ENCODE data around the gene TRMU.

TRMU gene

GRCh38 chr22:46350121-46350520, 14.6 kb downstream of the TRMU start:
- H3K36me3 ChIP-seq (replicated peaks): peaks cover 79% of the 10 kb centered on the region

GRCh38 chr22:46350646-46351045, 15.1 kb downstream of the TRMU start:
- TF ChIP-seq, protein P1, sequence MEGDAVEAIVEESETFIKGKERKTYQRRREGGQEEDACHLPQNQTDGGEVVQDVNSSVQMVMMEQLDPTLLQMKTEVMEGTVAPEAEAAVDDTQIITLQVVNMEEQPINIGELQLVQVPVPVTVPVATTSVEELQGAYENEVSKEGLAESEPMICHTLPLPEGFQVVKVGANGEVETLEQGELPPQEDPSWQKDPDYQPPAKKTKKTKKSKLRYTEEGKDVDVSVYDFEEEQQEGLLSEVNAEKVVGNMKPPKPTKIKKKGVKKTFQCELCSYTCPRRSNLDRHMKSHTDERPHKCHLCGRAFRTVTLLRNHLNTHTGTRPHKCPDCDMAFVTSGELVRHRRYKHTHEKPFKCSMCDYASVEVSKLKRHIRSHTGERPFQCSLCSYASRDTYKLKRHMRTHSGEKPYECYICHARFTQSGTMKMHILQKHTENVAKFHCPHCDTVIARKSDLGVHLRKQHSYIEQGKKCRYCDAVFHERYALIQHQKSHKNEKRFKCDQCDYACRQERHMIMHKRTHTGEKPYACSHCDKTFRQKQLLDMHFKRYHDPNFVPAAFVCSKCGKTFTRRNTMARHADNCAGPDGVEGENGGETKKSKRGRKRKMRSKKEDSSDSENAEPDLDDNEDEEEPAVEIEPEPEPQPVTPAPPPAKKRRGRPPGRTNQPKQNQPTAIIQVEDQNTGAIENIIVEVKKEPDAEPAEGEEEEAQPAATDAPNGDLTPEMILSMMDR (IDR thresholded peaks at IDR 0.05; ENCODE audit: low read depth, low read length, missing control alignments): no peak
- Histone ChIP-seq H3K36me3 (replicated peaks) (peaks cover 81% of the 10 kb centered on the region), H3K4me3 (ENCODE audit: low read depth, low read length) (no peak overlapping the region), H3K27ac (no peak overlapping the region), H3K27me3 (replicated peaks) (no peaks in the 10 kb centered on the region)
- no peak for DNase-seq
- in situ Hi-C loops (cut with HindIII; ENCODE audit: low pct_ligation_motif_present, low sequenced_read_pairs): no loop called here

More at GRCh38 chr22:46350121-46350520, 14.6 kb downstream of the TRMU start:
- Histone ChIP-seq H3K27me3 (replicated peaks) (no peaks in the 10 kb centered on the region), H3K27ac (no peak overlapping the region), H3K4me3 (ENCODE audit: low read depth, low read length) (no peak overlapping the region)
- TF ChIP-seq, protein P1 (IDR thresholded peaks at IDR 0.05; ENCODE audit: low read depth, low read length, missing control alignments): no peak
- no peak for DNase-seq
- in situ Hi-C loops (cut with HindIII; ENCODE audit: low pct_ligation_motif_present, low sequenced_read_pairs): no loop called here

GRCh38 chr22:46351131-46351735, 15.7 kb downstream of the TRMU start:
- DNase-seq: no peak
- H3K27me3 ChIP-seq (replicated peaks): no peaks in the 10 kb centered on the region
- in situ Hi-C loops (cut with HindIII; ENCODE audit: low pct_ligation_motif_present, low sequenced_read_pairs): no loop called here
- TF ChIP-seq, protein P1 (IDR thresholded peaks at IDR 0.05; ENCODE audit: low read depth, low read length, missing control alignments): no peak
- H3K27ac ChIP-seq: no peak overlapping the region
- H3K36me3 ChIP-seq (replicated peaks): peaks cover 79% of the 10 kb centered on the region
- H3K4me3 ChIP-seq (ENCODE audit: low read depth, low read length): no peak overlapping the region

- Histone ChIP-seq H3K27ac (no peak overlapping the region), H3K27me3 (replicated peaks) (no peaks in the 10 kb centered on the region), H3K4me3 (ENCODE audit: low read depth, low read length) (no peak overlapping the region), H3K36me3 (replicated peaks) (peaks cover 74% of the 10 kb centered on the region)
- no peak for DNase-seq
- in situ Hi-C loops (cut with HindIII; ENCODE audit: low pct_ligation_motif_present, low sequenced_read_pairs): no loop called here
- TF ChIP-seq, protein P1 (IDR thresholded peaks at IDR 0.05; ENCODE audit: low read depth, low read length, missing control alignments): no peak
These were observed 16.3 kb downstream of the TRMU start for GRCh38 chr22:46351767-46352166.

DNA sequence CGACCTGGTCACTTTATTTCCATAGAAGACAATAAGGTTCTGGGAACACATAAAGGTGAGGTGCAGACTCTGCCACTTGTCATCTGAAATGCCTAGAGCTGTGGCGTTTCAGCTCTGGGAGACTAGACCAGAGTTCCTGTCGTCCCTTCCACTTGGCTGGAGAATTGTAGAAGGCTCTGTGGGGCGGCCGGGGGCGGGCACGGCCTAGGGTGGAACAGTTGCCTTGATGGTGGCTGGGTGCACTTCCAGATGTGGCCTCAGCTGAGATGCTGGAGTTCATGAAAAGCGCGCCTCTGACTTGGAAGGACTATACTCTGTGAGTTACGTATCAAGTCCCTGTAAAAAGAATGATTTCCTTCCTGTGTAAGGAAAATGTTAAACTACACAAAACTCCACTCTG, 16.8 kb downstream of the TRMU start:
- Histone ChIP-seq H3K27me3 (replicated peaks) (no peaks in the 10 kb centered on the region), H3K4me3 (ENCODE audit: low read depth, low read length) (no peak overlapping the region), H3K36me3 (replicated peaks) (peaks cover 71% of the 10 kb centered on the region), H3K27ac (no peak overlapping the region)
- TF ChIP-seq, protein P1 (IDR thresholded peaks at IDR 0.05; ENCODE audit: low read depth, low read length, missing control alignments): no peak
- in situ Hi-C loops (cut with HindIII; ENCODE audit: low pct_ligation_motif_present, low sequenced_read_pairs): no loop called here
- no peak for DNase-seq

Data from brain microvascular endothelial cell (primary cell).